HepG2 (cell line): ENCODE data around the gene ZBTB48.

Source experiments
- NFRKB ChIP-seq: fragments of 450-650 bp; IDR thresholded peaks from 2 replicates; pipeline ENCODE4 v1.6.1; 2017
- PBX3 ChIP-seq: sonication (generic); formaldehyde crosslinking; IDR thresholded peaks from 2 replicates; pipeline ENCODE4 v1.8.1; 2023; ENCODE audit warnings: missing genetic modification reagents, inconsistent platforms, borderline replicate concordance
- RFX5 ChIP-seq: IDR thresholded peaks from 2 replicates; pipeline ENCODE4 v1.6.1; 2011; ENCODE audit warnings: low read depth, low read length, improper control_type of control experiment
- SETDB1 ChIP-seq: sonication (generic); formaldehyde crosslinking; IDR thresholded peaks from 2 replicates; pipeline ENCODE4 v1.5.1; 2020; ENCODE audit warnings: missing genetic modification reagents, mild to moderate bottlenecking, borderline replicate concordance
- SUZ12 ChIP-seq: fragments of 150-350 bp; IDR thresholded peaks from 2 replicates; pipeline ENCODE4 v1.6.1; 2014; ENCODE audit warnings: low read depth, low read length
- ZBTB21 ChIP-seq: sonication (generic); formaldehyde crosslinking; IDR thresholded peaks from 2 replicates; pipeline ENCODE4 v1.4.0; 2020; ENCODE audit warnings: missing genetic modification reagents
- ZKSCAN8 ChIP-seq: IDR thresholded peaks from 2 replicates; pipeline ENCODE4 v1.6.1; 2016; ENCODE audit warnings: borderline replicate concordance, missing genetic modification reagents, missing compliant biosample characterization
- ZSCAN30 ChIP-seq: sonication (generic); formaldehyde crosslinking; IDR thresholded peaks from 2 replicates; pipeline ENCODE4 v1.5.0; 2020; ENCODE audit warnings: mild to moderate bottlenecking, missing genetic modification reagents
- ZSCAN5A ChIP-seq: sonication (generic); formaldehyde crosslinking; IDR thresholded peaks from 2 replicates; pipeline ENCODE4 v1.8.0; 2022; ENCODE audit warnings: mild to moderate bottlenecking, missing genetic modification reagents, borderline replicate concordance
- TF ChIP-seq, protein P1 (sequence below): sonication (generic); formaldehyde crosslinking; IDR thresholded peaks from 2 replicates; pipeline ENCODE4 v1.5.0; 2020; ENCODE audit warnings: mild to moderate bottlenecking, missing genetic modification reagents, moderate library complexity

DNA sequence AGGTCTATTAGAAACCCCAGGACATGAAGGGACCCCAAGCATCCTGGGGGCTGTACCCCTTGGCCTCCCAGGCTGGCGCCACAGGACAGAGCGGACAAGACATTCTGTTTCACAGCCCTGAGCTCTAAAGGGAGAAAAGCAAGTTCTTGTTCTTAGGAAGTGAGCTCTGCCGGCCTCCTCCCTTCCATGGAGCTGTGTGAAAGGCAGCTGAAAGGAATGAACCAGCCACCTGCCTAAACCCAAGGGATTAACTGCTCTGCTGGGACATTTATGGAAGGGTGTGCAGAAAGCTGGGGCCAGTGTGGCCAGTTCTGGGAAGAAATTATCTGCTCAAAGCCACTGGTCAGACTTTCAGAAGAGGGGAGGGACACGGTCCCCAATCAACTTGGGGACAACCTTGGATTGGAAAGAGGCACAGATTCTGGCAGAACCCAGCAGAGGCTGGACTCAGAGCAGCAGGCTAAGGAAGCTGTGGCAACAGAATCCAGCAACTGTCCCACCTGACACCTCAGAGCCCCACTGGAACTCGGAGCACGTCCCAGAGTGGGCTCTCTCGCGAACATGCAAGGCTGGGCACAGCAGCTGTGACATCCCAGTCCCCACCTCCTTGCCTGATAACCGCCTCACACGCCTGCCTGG lies 20.7 kb downstream of the ZBTB48 start:
- TF ChIP-seq SETDB1 (CRISPR knock-in tag) (no peak), RFX5 (no peak), NFRKB (no peak), PBX3 (no peak), ZKSCAN8 (CRISPR knock-in tag) (no peak), ZSCAN30 (no peak), SUZ12 (no peak), ZBTB21 (CRISPR knock-in tag) (no peak), ZSCAN5A (CRISPR knock-in tag) (no peak)
- TF ChIP-seq, protein P1, sequence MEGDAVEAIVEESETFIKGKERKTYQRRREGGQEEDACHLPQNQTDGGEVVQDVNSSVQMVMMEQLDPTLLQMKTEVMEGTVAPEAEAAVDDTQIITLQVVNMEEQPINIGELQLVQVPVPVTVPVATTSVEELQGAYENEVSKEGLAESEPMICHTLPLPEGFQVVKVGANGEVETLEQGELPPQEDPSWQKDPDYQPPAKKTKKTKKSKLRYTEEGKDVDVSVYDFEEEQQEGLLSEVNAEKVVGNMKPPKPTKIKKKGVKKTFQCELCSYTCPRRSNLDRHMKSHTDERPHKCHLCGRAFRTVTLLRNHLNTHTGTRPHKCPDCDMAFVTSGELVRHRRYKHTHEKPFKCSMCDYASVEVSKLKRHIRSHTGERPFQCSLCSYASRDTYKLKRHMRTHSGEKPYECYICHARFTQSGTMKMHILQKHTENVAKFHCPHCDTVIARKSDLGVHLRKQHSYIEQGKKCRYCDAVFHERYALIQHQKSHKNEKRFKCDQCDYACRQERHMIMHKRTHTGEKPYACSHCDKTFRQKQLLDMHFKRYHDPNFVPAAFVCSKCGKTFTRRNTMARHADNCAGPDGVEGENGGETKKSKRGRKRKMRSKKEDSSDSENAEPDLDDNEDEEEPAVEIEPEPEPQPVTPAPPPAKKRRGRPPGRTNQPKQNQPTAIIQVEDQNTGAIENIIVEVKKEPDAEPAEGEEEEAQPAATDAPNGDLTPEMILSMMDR = no peak
